T-helper 2 cell treated with Interferon-gamma antibody and Interleukin-4, amounts not matched to agents 100 ng/mL and 5 ng/mL, for 36 hours (primary cell): Measurements from ENCODE around the gene ARHGAP18. TPM values are rescaled to one million over a fixed set of nuclear protein-coding genes. Genes with fewer than 3 reads are reported as not detected.
"Not testable (repeated sequence)": the region's sequence is repeated elsewhere in the genome, so short reads cannot be mapped to it uniquely, and the experiment has no call there.

ENCODE experiments used
- intact Hi-C: fragments of 100-400 bp; cut with micrococcal nuclease; formaldehyde crosslinking; loops from one replicate; pipeline ENCODE4 v1.15.1; 2023
- total RNA-seq: library from RNA; stranded (reverse); gene quantifications from 2 replicates; pipeline ENCODE4 v1.2.3, GENCODE V29; 2022

ARHGAP18 gene
- total RNA-seq, 1 donor from 2014 or later: 12.4 TPM

- intact Hi-C loops: no loop called here
These were observed 112.8 kb downstream of the ARHGAP18 start for GRCh38 chr6:129597023-129597713.

- intact Hi-C loops: no loop called here
These were observed 113.5 kb downstream of the ARHGAP18 start for GRCh38 chr6:129596522-129596921.

GRCh38 chr6:129593233-129593564 is 116.8 kb downstream of the ARHGAP18 start:
- intact Hi-C loops: no loop called here

DNA sequence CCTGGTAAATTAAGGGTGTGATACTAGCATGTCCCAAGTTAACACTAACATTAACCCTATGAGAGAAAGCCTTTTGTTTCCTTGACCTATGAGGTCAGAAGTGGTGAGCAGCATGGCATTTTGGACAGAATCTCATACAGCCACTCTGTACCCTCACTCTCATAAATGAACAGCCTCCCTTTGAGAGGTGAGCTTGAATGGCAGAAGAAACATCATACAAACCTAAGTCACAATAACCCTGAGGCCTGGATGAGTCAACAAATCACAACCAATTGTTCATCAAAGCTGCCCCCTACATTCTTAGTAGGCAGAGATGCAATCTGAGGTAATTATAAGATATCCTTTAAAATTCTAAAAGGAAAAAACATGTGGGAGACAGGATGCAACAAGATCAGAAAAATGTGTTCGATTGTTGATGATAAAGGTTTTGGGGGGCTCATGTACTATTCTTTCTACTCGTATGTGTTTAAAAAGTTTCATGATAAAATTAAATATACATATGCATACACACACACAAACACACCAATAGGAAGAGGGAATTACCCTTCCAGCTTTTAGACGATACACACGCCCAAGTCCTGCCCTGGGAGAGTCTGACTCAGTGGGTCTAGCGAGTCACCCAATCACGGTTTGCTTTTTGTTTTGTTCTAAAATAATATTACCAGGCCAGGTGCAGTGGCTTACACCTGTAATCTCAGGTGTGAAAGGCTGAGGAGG is 117.3 kb downstream of the ARHGAP18 start:
- intact Hi-C loops: no loop called here

DNA sequence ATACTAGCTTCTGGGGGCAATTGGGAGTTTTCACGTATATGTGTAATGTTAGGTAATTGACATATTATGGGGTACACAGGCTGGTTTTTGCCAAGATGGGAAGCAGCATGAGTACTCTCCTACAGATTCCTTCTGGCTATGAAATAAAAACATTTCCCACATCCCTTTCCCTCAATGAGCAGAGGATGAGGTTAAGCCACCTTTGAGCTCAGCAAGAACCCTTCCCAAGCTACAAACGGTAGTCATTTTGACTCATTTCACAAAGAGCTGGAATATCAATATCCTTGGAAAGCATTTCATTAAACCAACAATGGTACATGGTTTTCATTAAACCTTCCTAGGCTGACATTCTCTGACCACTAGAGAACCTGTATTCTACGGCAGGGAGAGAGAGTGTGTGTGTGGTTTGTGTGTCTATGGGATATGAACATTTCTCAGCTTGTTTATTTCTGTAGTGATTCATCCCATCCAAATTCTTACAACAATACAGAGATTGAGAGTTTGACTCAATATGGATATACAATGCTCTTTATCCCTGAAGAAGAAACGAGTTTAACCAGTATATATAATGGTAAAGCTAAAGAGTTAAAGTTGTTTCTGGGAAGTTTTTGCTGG is 119.5 kb downstream of the ARHGAP18 start:
- intact Hi-C loops: no loop called here

DNA sequence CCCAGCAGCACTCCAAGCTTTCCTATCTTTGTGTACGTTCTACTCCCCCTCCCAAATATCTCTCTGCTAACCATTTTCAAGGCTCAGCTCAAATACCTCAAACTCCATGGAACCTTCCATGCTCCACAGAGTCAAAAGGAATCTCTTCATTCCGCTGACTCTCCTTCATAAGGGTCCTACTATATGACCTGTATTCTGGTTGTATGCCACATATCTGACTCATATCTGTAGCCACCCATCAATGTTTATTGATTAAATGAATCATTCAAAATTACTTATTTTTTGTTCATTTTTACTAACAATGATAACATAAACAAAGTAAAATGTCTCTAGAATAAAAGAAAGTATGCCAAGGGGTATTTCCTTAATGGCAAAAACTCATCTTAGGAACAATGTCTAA is 123.2 kb downstream of the ARHGAP18 start:
- intact Hi-C loops: no loop called here

DNA sequence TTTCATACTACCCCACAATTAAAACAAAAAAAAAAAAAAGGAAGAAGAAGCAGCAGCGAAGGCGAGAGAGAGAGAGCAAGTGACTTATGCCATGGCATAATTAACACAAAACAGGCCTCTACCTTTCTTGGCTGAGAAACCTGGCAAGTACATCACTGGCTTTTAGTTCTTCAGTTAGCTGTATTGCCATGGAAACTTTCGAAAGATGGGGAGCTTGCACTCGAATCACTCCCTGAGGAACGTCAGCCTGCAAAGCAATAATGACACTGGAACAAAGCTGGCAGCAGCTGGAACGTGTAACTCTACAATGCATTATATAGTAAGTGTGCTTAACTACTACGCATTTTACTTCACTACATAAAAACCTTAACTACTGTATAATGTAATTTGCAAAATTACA is 126.1 kb downstream of the ARHGAP18 start:
- intact Hi-C loops: no loop called here

GRCh38 chr6:129578315-129578714 is 131.7 kb downstream of the ARHGAP18 start:
- intact Hi-C loops: no loop called here

DNA sequence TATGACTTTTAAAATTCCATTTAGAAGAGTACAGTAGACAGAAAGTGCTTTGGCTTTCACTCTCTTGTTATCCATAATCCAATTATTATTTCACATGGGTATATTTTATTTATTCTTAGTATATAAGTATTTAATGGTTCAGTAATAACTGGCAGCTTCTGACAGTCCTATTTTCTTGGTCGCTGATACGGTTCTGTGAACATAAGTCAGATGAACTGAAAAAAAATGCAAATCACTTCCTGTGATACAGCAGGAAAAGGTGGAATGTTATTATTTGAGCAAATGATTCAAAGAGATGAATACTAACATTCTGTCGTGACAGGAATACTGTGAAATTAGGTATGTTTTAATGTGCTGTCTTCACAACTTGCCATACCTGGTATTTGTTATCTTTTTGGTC is 132.3 kb downstream of the ARHGAP18 start:
- intact Hi-C loops: no loop called here

DNA sequence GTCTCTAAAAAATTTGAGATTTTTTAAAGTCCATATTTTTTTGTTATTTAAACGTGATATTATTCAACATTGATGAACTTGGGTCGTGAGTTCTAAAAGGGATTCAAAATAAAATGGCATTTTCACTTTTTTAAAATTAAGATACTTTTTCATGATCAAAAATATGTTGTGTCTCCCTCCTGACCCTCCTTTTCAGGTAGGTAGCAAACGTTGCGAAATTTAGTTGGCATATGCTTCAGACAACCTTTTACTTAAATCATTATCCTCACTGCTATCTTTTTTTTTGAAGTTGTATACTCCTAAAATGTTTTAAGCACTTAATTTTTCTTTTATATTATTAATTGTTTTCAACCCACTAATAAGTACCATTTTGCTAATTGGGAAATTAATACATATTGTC is 133.5 kb downstream of the ARHGAP18 start:
- intact Hi-C loops: no loop called here

GRCh38 chr6:129575378-129576118 is 134.4 kb downstream of the ARHGAP18 start:
- intact Hi-C loops: loop anchor here (2.0 kb wide), 1 partner anchor 77 kb away; no protein-coding TSS in a partner anchor

GRCh38 chr6:129574605-129575004 is 135.4 kb downstream of the ARHGAP18 start:
- intact Hi-C loops: loop anchor here (2.0 kb wide), 1 partner anchor 76 kb away; no protein-coding TSS in a partner anchor

DNA sequence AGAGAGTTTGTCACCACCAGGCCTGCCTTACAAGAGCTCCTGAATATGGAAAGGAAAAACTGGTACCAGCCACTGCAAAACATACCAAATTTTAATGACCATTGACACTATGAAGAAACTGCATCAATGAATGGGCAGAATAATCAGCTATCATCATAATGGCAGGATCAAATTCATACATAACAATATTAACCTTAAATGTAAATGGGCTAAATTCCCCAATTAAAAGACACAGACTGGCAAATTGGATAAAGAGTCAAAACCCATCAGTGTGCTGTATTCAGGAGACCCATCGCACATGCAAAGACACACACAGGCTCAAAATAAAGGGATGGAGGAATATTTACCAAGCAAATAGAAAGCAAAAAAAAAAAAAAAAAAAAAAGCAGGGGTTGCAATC is 139.0 kb downstream of the ARHGAP18 start:
- intact Hi-C loops: not testable (repeated sequence)

GRCh38 chr6:129568015-129568414 is 142.0 kb downstream of the ARHGAP18 start:
- intact Hi-C loops: no loop called here

DNA sequence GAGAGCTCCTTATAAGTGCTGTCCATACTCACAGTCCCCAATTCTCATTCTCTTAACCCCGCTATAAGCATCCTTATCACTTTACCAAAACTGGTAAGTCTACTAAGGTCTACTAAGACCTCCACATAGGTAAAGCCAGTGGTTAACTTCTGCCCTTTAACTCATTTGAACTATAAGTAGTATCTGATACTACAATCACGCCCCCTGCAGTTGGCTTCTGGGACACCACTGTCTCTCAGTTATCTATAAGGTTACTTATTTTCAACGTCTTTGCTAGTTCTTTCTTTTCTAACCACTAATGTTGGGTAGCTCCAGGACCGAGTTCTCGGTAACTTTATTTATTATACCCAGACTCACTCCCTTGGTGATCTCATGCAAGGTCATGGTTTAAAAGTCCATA is 142.6 kb downstream of the ARHGAP18 start:
- intact Hi-C loops: loop anchor here (1.0 kb wide), 1 partner anchor 68 kb away; no protein-coding TSS in a partner anchor

DNA sequence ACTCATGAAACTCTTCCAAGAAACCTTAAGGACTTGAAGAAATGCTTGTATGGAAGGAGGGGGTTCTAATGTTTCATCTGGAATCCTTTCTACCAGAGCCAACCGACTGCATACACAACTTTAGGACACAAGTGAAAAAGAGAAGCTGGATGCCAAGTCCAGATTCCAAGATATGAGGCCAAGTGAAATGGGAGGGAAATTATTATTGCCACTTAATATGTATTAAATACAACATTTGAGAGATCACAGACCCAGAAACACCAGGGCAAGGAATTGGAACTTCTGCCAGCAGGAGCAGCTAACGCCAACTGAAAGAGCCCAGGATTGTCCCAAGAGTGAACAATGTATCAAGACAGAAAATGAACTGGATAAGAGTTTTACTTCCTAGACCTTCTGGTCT is 144.2 kb downstream of the ARHGAP18 start:
- intact Hi-C loops: no loop called here

GRCh38 chr6:129565366-129565765 is 144.6 kb downstream of the ARHGAP18 start:
- intact Hi-C loops: no loop called here

GRCh38 chr6:129558248-129558647 is 151.7 kb downstream of the ARHGAP18 start:
- intact Hi-C loops: no loop called here

DNA sequence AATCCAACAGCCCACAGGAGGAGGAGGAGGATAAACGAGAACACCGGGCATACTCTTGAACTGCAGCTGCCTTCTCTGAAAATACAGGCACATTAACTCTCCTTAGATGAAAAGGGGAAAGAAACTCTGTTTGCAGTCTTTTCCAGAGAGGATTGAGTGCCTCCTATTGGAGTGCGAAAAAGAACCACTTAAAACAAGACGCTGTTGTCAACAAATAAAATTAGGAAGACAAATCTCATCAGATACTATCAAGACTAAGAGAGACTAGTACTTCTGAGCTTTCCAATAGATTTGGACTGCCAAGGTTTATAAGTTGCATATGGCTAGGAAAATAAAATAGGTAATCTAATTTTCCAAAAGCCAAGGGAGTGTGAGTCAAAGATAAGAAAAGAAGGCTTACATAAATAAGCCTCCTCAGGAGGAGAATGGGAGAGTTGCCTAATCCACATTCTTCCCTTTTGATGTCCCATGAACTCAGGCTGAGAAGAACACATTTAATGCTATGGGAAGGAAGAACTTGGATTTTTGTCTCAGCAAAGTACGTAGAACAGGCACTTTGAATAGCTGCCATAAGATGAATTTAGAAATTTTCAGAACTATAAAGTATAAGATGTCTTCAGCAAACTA is 154.7 kb downstream of the ARHGAP18 start:
- intact Hi-C loops: no loop called here

DNA sequence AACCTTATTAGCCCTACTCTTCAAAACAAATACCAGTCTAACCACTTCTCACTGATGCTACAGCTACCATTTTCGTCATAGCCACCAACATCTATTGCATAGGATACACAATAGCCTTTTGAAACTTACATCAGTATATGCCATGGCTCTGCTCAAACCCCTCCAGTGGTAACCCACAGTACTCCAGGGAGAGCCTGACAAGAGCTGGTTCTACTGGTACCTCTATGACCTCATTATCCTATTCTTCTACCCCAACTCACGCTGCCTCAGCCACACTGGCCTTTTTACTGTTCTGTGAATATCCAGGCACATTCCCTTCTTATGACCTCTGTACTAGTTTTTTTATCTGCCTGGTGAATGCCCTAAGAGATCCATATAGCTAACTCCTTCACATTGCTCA is 157.6 kb downstream of the ARHGAP18 start:
- intact Hi-C loops: no loop called here

GRCh38 chr6:129551486-129551885 is 158.5 kb downstream of the ARHGAP18 start:
- intact Hi-C loops: no loop called here
